Measurements from ENCODE around the gene AMPH. TPM values are rescaled to one million over a fixed set of nuclear protein-coding genes. Genes with fewer than 3 reads are reported as not detected.

The AMPH gene
- total and polyA plus RNA-seq, 9 of the 15 experiments (the other 6 are each of a cell fraction or from before 2014, with no cell fraction given), result 0.03 to 0.35 TPM; not detected in 7

DNA sequence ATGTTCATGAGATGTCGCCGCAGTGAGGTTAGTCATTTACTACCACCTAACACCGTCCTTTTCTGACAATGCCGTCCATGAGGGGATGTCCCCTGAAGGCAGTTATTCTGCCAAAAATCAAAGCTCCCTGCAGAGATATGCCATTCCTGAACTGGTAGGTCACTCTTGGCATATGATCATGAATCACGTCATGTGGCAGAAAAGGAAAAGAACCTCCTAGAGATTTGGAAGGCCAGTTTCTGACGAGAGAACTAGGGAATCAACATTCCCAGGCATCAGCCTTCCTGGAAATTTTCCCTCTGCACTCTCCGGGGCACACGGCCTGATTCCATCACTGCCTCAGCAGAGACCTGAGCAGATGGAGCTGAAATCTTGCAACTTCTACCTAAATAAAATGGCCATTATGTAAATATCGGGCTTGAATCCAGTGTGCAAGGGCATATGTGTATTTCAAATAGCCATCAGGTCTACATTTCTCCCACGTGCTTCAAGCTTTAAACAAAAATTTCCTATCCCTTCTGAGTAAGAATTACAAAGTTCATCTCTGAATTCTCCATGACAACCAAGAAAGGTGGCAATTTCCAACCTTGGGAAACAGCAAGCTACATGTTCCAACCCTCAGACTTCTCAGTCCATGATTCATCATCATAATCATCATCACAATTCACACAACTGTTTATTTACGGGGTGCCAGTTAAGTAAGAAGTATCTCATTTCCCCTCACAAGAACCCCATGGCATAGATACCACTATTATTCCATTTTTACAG is 46.5 kb downstream of the AMPH start:
- ATAC-seq, result no peak
- CTCF ChIA-PET (ENCODE audit: low intra/inter-chr PET ratio), result no interaction called here

More for the DNA sequence above, 46.5 kb downstream of the AMPH start:
- Histone ChIP-seq H3K27ac (ENCODE audit: extremely low read depth, low read depth, low read length) (no peak overlapping the region), H3K79me2 (ENCODE audit: control insufficient read depth, insufficient read depth, low read length) (no peaks in the 10 kb centered on the region), H3K4me3 (no peak overlapping the region), H4K20me1 (replicated peaks; ENCODE audit: control insufficient read depth, insufficient read depth, low read length) (no peaks in the 10 kb centered on the region), H3K4me2 (ENCODE audit: insufficient read depth, low read length) (no peak overlapping the region), H3K4me1 (replicated peaks in 1 of 2; ENCODE audit: control insufficient read depth in 2 of 2, insufficient read depth in 2 of 2, low read length in 2 of 2) (no peaks in the 10 kb centered on the region), H3K9ac (ENCODE audit: insufficient read depth in 1 of 2, low read depth in 2 of 2, low read length in 2 of 2) (no peak overlapping the region), H3K36me3 (ENCODE audit: control insufficient read depth, insufficient read depth, low read length) (no peaks in the 10 kb centered on the region), H3K9me3 (replicated peaks; ENCODE audit: control insufficient read depth, insufficient read depth, low read depth, low read length) (no peaks in the 10 kb centered on the region), H3K9me1 (ENCODE audit: control insufficient read depth, insufficient read depth, low read length) (no peaks in the 10 kb centered on the region), H3K27me3 (ENCODE audit: control insufficient read depth in 2 of 2, insufficient read depth in 2 of 2, low read length in 2 of 2) (no peaks in the 10 kb centered on the region; a peak in 2 of 5 replicates), H2AFZ (ENCODE audit: low read depth, low read length) (no peak overlapping the region)
- intact Hi-C loops (cut with micrococcal nuclease) (no loop called here), in situ Hi-C loops (cut with MboI) (no loop called here)
- TF ChIP-seq BRD9 (IDR thresholded peaks at IDR 0.05; ENCODE audit: low read depth, partially characterized antibody) (no peak), ZBED1 (IDR thresholded peaks at IDR 0.05) (no peak), HDAC3 (IDR thresholded peaks at IDR 0.05; ENCODE audit: borderline replicate concordance, partially characterized antibody) (no peak), PML (IDR thresholded peaks at IDR 0.05; ENCODE audit: low read length) (no peak), SMARCB1 (IDR thresholded peaks at IDR 0.05; ENCODE audit: insufficient read length, low read depth) (no peak), TEAD2 (tag; IDR thresholded peaks at IDR 0.05) (no peak), SMARCC2 (IDR thresholded peaks at IDR 0.05; ENCODE audit: low read depth) (no peak), BCL6 (CRISPR knock-in tag; IDR thresholded peaks at IDR 0.05) (no peak), GABPA (tag; conservative IDR thresholded peaks at IDR 0.05; ENCODE audit: low read depth) (no peak), MXI1 (IDR thresholded peaks at IDR 0.05; ENCODE audit: low read depth, low read length) (no peak)
- TF ChIP-seq, protein P1, sequence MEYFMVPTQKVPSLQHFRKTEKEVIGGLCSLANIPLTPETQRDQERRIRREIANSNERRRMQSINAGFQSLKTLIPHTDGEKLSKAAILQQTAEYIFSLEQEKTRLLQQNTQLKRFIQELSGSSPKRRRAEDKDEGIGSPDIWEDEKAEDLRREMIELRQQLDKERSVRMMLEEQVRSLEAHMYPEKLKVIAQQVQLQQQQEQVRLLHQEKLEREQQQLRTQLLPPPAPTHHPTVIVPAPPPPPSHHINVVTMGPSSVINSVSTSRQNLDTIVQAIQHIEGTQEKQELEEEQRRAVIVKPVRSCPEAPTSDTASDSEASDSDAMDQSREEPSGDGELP (CRISPR knock-in tag; IDR thresholded peaks at IDR 0.05; ENCODE audit: borderline replicate concordance), result no peak
- TF ChIP-seq, protein P2, sequence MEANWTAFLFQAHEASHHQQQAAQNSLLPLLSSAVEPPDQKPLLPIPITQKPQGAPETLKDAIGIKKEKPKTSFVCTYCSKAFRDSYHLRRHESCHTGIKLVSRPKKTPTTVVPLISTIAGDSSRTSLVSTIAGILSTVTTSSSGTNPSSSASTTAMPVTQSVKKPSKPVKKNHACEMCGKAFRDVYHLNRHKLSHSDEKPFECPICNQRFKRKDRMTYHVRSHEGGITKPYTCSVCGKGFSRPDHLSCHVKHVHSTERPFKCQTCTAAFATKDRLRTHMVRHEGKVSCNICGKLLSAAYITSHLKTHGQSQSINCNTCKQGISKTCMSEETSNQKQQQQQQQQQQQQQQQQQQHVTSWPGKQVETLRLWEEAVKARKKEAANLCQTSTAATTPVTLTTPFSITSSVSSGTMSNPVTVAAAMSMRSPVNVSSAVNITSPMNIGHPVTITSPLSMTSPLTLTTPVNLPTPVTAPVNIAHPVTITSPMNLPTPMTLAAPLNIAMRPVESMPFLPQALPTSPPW (CRISPR knock-in tag; IDR thresholded peaks at IDR 0.05), result no peak
- under 1% methylated on average over 11 of the region's 11 CpGs for WGBS (ENCODE audit: insufficient coverage, low coverage, missing lambda C conversion rate)
- DNase-seq (ENCODE audit: extremely low read depth in 1 of 4, low spot score in 3 of 4), result no peak
- FAIRE-seq, result no peak
- no TSS peak for BruUV-seq (replicated peaks)
- POLR2A ChIA-PET, result no interaction called here

Data from K562 (cell line).